GM12878 (cell line): ENCODE data around the gene DPH7. TPM values are rescaled to one million over a fixed set of nuclear protein-coding genes. Genes with fewer than 3 reads are reported as not detected.

ENCODE experiments used
- CHD1 ChIP-seq: IDR thresholded peaks from 2 replicates; pipeline ENCODE4 v1.6.1; 2012; ENCODE audit warnings: low read depth, low read length, improper control_type of control experiment
- CHD2 ChIP-seq: IDR thresholded peaks from 2 replicates; pipeline ENCODE4 v1.6.1; 2011; ENCODE audit warnings: low read depth, low read length, improper control_type of control experiment, borderline replicate concordance
- EZH2 ChIP-seq: IDR thresholded peaks from 2 replicates; pipeline ENCODE4 v1.6.1; 2012; ENCODE audit warnings: low read depth, mild to moderate bottlenecking, control low read depth, inconsistent platforms, low read length, borderline replicate concordance; ENCODE audit not compliant: control insufficient read depth
- FOXM1 ChIP-seq: IDR thresholded peaks from 2 replicates; pipeline ENCODE4 v1.6.1; 2012; ENCODE audit warnings: low read depth, mild to moderate bottlenecking, inconsistent platforms, low read length, moderate library complexity
- MXI1 ChIP-seq: fragments of 150-350 bp; IDR thresholded peaks from 2 replicates; pipeline ENCODE4 v1.6.1; 2011; ENCODE audit warnings: low read depth, mild to moderate bottlenecking, inconsistent platforms, low read length, improper control_type of control experiment
- NFXL1 ChIP-seq: fragments of 450-650 bp; IDR thresholded peaks from 2 replicates; pipeline ENCODE4 v1.6.1; 2017; ENCODE audit warnings: antibody characterized with exemption, mild to moderate bottlenecking, borderline replicate concordance
- POLR2AphosphoS2 ChIP-seq: IDR thresholded peaks from 2 replicates; pipeline ENCODE4 v1.6.1; 2011; ENCODE audit warnings: low read depth, mild to moderate bottlenecking, low read length, improper control_type of control experiment, moderate library complexity
- RAD51 ChIP-seq: fragments of 450-650 bp; IDR thresholded peaks from 2 replicates; pipeline ENCODE4 v1.6.1; 2016; ENCODE audit warnings: moderate library complexity, mild to moderate bottlenecking, inconsistent platforms
- RB1 ChIP-seq: fragments of 450-650 bp; formaldehyde crosslinking; IDR thresholded peaks from 2 replicates; pipeline ENCODE4 v1.6.1; 2017; ENCODE audit warnings: mild to moderate bottlenecking, borderline replicate concordance
- RBBP5 ChIP-seq: fragments of 200-600 bp; sonication (generic); conservative IDR thresholded peaks from 2 replicates; pipeline ENCODE4 v1.6.1; 2016
- RFX5 ChIP-seq: IDR thresholded peaks from 2 replicates; pipeline ENCODE4 v1.6.1; 2011; ENCODE audit warnings: low read depth, low read length, improper control_type of control experiment
- SUPT20H ChIP-seq: IDR thresholded peaks from 2 replicates; pipeline ENCODE4 v1.6.1; 2011; ENCODE audit warnings: low read depth, mild to moderate bottlenecking, low read length, moderate library complexity, borderline replicate concordance; ENCODE audit not compliant: control insufficient read depth
- YY1 ChIP-seq: IDR thresholded peaks from 2 replicates; pipeline ENCODE4 v1.6.1; 2011; ENCODE audit warnings: low read depth, mild to moderate bottlenecking, low read length
- ZNF207 ChIP-seq: fragments of 450-650 bp; IDR thresholded peaks from 2 replicates; pipeline ENCODE4 v1.6.1; 2014; ENCODE audit warnings: antibody characterized with exemption, mild to moderate bottlenecking, borderline replicate concordance
- ZNF384 ChIP-seq: IDR thresholded peaks from 2 replicates; pipeline ENCODE4 v1.6.1; 2012; ENCODE audit warnings: low read depth, mild to moderate bottlenecking, low read length, improper control_type of control experiment, borderline replicate concordance
- polyA plus RNA-seq, 11 experiments: library from polyadenylated mRNA; depleted of rRNA in 4 of 11; unstranded in 6 of 11; stranded (reverse) in 5 of 11; fragments of >200 nt; fragmentation: Nextera tagmentation in 4 of 11; fragmentation: Illumina TruSeq in 1 of 11; extraction: Ambion mirVana in 4 of 11; extraction: Trizol in 1 of 11; gene quantifications; 1 replicate in 1 of 11; 2 replicates in 10 of 11; pipeline versions ENCODE4 v1.2.1 to v1.2.3, GENCODE V29; 2011 to 2016; ENCODE audit warnings: inconsistent platforms in 2 of 11, missing spikeins in 2 of 11, low read depth in 1 of 11
- total RNA-seq, 4 experiments: library from RNA; depleted of rRNA in 3 of 4; stranded (reverse); fragments of >200 nt in 3 of 4; fragmentation: Illumina TruSeq in 1 of 4; extraction: Trizol in 1 of 4; gene quantifications; 2 replicates each; pipeline versions ENCODE4 v1.2.1 to v1.2.3, GENCODE V29; 2013 to 2021
- TF ChIP-seq, protein P1 (sequence below): IDR thresholded peaks from 2 replicates; pipeline ENCODE4 v1.6.1; 2011; ENCODE audit warnings: borderline replicate concordance, low read depth, mild to moderate bottlenecking, moderate library complexity, mixed read lengths, low read length; ENCODE audit not compliant: insufficient read depth; ENCODE audit errors: extremely low read length
- TF ChIP-seq, protein P2 (sequence below), 3 experiments: IDR thresholded peaks in 2 of 3; conservative IDR thresholded peaks in 1 of 3; 2 replicates each; pipeline ENCODE4 v1.5.1; 2011; ENCODE audit warnings: low read depth in 3 of 3, low read length in 3 of 3, mild to moderate bottlenecking in 3 of 3, control low read depth in 2 of 3, moderate library complexity in 2 of 3, inconsistent platforms in 1 of 3, mixed read lengths in 1 of 3; ENCODE audit not compliant: control insufficient read depth in 2 of 3, insufficient read depth in 1 of 3; ENCODE audit errors: extremely low read depth in 1 of 3
- TF ChIP-seq, protein P3 (sequence below): IDR thresholded peaks from 2 replicates; pipeline ENCODE4 v1.6.1; 2012; ENCODE audit warnings: low read depth, low read length, improper control_type of control experiment
- TF ChIP-seq, protein P4 (sequence below): fragments of 150-350 bp; IDR thresholded peaks from 2 replicates; pipeline ENCODE4 v1.6.1; 2014; ENCODE audit warnings: mild to moderate bottlenecking, low read depth, low read length

Gene DPH7
- total and polyA plus RNA-seq, 10 of the 15 experiments (the other 5 are each of a cell fraction or from before 2014, with no cell fraction given) = 8.7 to 40.0 (median 28.1) TPM

DNA sequence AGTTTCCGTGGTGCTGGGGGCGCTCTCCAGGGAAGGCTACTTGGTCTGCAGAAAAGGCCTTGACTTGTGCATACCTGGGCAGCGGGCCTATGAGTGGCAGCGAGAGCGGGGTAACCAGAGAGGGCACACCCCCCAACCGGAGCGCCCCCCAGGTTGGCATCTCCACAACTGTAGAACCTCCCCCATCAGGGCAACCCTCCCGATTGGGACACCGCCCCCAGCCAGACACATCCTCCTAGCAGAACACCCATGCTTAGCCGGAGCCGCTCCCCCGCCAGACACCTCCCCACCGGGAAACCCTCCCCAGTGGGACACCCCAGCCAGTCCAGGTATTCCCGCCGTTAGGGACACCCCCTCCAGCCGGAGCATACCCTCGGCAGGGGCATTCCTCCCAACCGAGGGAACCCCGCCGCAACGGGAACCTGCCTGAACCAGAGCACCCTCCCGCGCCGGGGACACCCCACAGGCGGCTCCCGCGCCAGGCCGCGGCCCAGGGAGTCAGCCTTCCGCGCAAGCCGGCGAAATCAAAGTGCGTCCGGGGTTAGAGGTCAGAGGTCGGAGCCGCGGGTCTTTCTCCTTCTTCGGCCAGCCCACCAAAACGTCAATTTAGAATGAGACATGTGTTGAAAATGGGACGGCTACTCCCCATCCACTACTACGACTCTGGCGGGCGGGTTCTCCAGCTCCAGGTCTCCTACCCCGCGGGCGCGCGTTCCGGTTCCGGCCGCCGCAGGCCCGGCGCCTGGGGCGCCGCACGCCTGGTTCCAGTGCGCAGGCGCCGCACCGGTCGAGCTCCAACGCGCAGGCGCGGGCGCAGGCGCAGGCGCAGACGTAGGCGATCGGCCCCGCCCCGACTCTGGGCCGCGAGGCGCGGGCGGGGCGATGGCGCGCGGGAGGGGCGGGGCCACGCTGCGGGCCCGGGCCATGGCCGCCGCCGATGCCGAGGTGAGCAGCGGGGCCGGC, 39.7 kb upstream of the DPH7 start, which contains the start of gene EHMT1 (continued):
- TF ChIP-seq RBBP5 (no peak), CHD2 (0 out of 2 replicates have a peak, but pooled peaks have one; percentile 50), EZH2 (no peak), RB1 (peak; percentile 92; the same call in 1 of the 2 replicates), SUPT20H (no peak), RFX5 (no peak), RAD51 (no peak), POLR2AphosphoS2 (peak; percentile 66), CHD1 (no peak), MXI1 (peak; percentile 82), ZNF207 (peak; percentile 66; the same call in 1 of the 2 replicates), ZNF384 (no peak), NFXL1 (no peak), YY1 (peak; percentile 89; the same call in 1 of the 2 replicates), FOXM1 (no peak)
- TF ChIP-seq, protein P1, sequence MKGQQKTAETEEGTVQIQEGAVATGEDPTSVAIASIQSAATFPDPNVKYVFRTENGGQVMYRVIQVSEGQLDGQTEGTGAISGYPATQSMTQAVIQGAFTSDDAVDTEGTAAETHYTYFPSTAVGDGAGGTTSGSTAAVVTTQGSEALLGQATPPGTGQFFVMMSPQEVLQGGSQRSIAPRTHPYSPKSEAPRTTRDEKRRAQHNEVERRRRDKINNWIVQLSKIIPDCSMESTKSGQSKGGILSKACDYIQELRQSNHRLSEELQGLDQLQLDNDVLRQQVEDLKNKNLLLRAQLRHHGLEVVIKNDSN = no peak
- TF ChIP-seq, protein P2, sequence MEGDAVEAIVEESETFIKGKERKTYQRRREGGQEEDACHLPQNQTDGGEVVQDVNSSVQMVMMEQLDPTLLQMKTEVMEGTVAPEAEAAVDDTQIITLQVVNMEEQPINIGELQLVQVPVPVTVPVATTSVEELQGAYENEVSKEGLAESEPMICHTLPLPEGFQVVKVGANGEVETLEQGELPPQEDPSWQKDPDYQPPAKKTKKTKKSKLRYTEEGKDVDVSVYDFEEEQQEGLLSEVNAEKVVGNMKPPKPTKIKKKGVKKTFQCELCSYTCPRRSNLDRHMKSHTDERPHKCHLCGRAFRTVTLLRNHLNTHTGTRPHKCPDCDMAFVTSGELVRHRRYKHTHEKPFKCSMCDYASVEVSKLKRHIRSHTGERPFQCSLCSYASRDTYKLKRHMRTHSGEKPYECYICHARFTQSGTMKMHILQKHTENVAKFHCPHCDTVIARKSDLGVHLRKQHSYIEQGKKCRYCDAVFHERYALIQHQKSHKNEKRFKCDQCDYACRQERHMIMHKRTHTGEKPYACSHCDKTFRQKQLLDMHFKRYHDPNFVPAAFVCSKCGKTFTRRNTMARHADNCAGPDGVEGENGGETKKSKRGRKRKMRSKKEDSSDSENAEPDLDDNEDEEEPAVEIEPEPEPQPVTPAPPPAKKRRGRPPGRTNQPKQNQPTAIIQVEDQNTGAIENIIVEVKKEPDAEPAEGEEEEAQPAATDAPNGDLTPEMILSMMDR (IDR thresholded peaks at IDR 0.05 in 2 of 3, conservative IDR thresholded peaks at IDR 0.05 in 1 of 3; ENCODE audit: control insufficient read depth in 2 of 3, extremely low read depth in 1 of 3, insufficient read depth in 1 of 3, low read depth in 3 of 3, low read length in 3 of 3) = no peak
- TF ChIP-seq, protein P3, sequence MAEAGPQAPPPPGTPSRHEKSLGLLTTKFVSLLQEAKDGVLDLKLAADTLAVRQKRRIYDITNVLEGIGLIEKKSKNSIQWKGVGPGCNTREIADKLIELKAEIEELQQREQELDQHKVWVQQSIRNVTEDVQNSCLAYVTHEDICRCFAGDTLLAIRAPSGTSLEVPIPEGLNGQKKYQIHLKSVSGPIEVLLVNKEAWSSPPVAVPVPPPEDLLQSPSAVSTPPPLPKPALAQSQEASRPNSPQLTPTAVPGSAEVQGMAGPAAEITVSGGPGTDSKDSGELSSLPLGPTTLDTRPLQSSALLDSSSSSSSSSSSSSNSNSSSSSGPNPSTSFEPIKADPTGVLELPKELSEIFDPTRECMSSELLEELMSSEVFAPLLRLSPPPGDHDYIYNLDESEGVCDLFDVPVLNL = no peak
- TF ChIP-seq, protein P4, sequence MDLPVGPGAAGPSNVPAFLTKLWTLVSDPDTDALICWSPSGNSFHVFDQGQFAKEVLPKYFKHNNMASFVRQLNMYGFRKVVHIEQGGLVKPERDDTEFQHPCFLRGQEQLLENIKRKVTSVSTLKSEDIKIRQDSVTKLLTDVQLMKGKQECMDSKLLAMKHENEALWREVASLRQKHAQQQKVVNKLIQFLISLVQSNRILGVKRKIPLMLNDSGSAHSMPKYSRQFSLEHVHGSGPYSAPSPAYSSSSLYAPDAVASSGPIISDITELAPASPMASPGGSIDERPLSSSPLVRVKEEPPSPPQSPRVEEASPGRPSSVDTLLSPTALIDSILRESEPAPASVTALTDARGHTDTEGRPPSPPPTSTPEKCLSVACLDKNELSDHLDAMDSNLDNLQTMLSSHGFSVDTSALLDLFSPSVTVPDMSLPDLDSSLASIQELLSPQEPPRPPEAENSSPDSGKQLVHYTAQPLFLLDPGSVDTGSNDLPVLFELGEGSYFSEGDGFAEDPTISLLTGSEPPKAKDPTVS = no peak
